Measurements from ENCODE around the gene LRRFIP1.
A peak's percentile ranks its signal among the peaks of the same experiment; 100 is the strongest.

Gene LRRFIP1

GRCh38 chr2:237625216-237625705 lies 2.1 kb upstream of the LRRFIP1 start:
- no peak overlapping the region for H3K4me3 ChIP-seq (ENCODE audit: low read length)
- TF ChIP-seq CTCF (conservative IDR thresholded peaks at IDR 0.05; ENCODE audit: low read length): no peak
- DNase-seq (ENCODE audit: low read depth): no peak

- H3K4me3 ChIP-seq (ENCODE audit: low read length): no peak overlapping the region
- no peak for TF ChIP-seq CTCF (conservative IDR thresholded peaks at IDR 0.05; ENCODE audit: low read length)
- DNase-seq (ENCODE audit: low read depth): no peak
Measured at GRCh38 chr2:237625777-237626176, 1.6 kb upstream of the LRRFIP1 start.

- DNase-seq (ENCODE audit: low read depth): no peak
- peak overlapping the region; percentile 62 for H3K4me3 ChIP-seq (ENCODE audit: low read length)
- TF ChIP-seq CTCF (conservative IDR thresholded peaks at IDR 0.05; ENCODE audit: low read length): no peak
Measured at GRCh38 chr2:237626813-237627440, 460 bp upstream of the LRRFIP1 start.

- DNase-seq (ENCODE audit: low read depth): no peak
- peak overlapping the region; percentile 73 for H3K4me3 ChIP-seq (ENCODE audit: low read length)
Measured at GRCh38 chr2:237628247-237629187, 1.1 kb downstream of the LRRFIP1 start.

GRCh38 chr2:237629188-237629534 lies 1.8 kb downstream of the LRRFIP1 start:
- TF ChIP-seq CTCF (conservative IDR thresholded peaks at IDR 0.05; ENCODE audit: low read length): no peak
- DNase-seq (ENCODE audit: low read depth): no peak
- no peak overlapping the region for H3K4me3 ChIP-seq (ENCODE audit: low read length)

More at GRCh38 chr2:237628247-237629187, 1.1 kb downstream of the LRRFIP1 start:
- no peak for TF ChIP-seq CTCF (conservative IDR thresholded peaks at IDR 0.05; ENCODE audit: low read length)

- no peak overlapping the region for H3K4me3 ChIP-seq (ENCODE audit: low read length)
- no peak for TF ChIP-seq CTCF (conservative IDR thresholded peaks at IDR 0.05; ENCODE audit: low read length)
- peak; percentile 56 for DNase-seq (ENCODE audit: low read depth)
Measured at GRCh38 chr2:237629739-237630138, 2.4 kb downstream of the LRRFIP1 start.
